Middle frontal gyrus (tissue), 1 donor: ENCODE data around the gene LUC7L2.
"Not testable (repeated sequence)": the region's sequence is repeated elsewhere in the genome, so short reads cannot be mapped to it uniquely, and the experiment has no call there.

Experiments
- DNase-seq: peaks from one replicate; pipeline ENCODE4 v3.0.0-alpha.2; 2015; ENCODE audit warnings: low spot score; ENCODE audit errors: extremely low spot score

LUC7L2 gene, protein sequence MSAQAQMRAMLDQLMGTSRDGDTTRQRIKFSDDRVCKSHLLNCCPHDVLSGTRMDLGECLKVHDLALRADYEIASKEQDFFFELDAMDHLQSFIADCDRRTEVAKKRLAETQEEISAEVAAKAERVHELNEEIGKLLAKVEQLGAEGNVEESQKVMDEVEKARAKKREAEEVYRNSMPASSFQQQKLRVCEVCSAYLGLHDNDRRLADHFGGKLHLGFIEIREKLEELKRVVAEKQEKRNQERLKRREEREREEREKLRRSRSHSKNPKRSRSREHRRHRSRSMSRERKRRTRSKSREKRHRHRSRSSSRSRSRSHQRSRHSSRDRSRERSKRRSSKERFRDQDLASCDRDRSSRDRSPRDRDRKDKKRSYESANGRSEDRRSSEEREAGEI

DNA sequence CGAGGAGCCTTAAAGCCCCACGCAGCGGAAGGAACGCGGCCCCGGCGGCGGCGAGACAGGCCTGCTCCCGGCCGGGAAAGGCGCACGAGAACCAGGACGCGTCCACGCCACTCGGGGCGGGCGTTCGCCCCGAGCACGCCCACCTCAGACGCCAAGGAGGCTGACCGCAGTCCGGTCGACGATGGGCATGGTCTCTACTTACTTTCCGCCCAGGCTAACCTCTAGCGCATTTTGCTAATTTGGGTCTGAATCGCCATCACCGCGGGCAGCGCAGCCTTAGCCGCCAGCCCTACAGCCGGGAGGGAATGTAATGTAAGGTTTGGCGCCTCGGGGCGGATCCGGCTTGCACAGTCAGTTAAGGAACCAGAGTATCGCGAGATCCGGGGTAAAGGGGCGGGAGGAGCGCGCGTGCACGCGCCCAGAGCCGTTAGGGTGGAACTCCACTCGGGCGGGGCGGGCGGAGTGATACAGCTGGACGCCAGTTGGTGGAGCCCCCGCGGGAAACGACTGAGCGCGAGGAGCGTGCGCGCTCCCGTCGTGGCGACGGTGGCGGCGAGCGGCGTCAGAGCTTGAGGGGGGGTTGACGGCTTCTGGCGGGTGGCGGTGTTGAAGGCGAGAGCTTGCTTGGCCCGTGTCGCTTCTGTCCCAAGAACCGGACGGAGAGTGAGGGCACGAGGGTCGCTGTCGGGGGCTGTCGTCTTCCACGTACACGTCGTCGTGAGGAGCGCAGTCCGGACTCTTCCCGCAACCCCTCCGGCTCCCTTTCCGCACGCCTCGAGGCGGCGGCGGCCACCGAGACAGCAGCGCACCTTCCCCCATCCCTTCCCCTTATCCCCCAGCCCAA lies at the start of gene LUC7L2:
Gene LUC7L2 (plus strand): TSS at position 529 of the 844 bp plus-strand sequence. CDS start 368 bp downstream, outside the sequence.
- DNase-seq: peak; percentile 99

DNA sequence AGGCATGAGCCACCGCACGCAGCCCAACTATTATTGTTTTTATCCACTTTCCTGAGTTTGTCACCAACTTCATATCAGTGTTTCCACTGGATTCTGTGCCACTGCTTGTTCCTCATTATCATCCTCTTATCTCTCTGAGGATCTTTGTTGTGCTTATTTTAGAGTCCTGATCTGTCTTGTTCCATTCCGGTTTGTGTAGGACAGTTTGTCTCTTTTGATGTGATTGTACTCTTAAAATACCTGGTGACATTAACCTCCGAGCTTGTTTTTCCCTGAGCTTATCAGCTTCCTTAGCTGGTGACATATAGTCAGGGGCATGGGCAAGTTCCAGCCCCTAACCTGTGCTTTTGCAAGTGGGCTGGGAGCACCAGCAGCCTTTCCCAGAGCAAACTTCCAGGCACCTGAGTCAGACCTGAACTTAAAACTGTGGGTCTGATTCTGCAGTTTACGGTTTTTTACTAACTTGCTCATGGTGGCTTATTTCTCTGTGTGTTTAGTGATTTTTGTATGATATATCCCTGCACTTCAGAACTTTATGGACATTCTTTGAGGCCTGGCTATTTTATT lies 41.7 kb upstream of the LUC7L2 start:
- DNase-seq: no peak

DNA sequence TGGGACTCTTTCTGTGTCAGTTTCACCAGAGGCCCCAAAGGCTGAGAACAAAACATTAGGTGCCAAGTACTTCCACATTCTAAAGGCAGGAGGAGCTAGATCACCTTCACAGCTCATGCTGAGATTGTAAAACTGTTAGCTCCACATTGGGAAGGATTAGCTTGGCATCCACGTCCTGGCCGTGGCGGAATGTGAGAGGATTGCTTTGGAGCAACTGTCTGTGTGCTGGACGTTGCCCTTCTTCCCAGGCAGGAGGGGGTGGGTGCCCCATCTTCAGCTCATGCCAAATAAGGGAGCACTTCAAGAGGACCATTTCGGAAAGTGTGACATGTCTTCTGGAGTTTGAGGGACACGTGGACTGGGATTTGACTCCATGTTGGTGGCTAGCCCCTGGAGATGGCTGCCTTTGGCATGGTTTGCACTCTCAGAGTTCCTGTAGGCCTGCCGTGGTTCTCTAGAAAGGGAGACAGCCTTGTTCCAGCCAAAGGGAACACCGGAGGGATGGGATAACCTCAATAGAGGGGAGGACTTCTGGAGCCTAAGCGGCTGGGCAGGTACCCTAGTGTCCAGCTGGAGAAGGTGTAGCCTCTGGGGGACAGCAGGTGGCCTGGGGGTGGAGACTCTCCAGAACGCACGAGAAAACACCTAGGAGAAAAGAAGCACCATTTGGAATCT lies 38.5 kb upstream of the LUC7L2 start:
- DNase-seq: no peak

DNA sequence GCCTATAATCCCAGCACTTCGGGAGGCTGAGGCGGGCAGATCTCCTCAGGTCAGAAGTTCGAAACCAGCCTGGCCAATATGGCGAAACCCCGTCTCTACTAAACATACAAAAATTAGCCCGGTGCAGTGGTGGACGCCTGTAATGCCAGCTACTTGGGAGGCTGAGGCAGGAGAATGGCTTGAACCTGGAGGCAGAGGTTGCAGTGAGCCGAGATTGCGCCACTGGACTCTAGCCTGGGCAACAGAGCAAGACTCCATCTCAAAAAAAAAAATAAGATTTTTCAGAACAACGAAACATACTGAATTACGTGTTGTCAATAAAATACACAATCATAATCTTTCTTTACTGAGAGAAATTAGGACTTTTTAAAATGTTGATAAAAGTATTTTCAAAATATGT lies 35.0 kb upstream of the LUC7L2 start:
- DNase-seq: not testable (repeated sequence)

DNA sequence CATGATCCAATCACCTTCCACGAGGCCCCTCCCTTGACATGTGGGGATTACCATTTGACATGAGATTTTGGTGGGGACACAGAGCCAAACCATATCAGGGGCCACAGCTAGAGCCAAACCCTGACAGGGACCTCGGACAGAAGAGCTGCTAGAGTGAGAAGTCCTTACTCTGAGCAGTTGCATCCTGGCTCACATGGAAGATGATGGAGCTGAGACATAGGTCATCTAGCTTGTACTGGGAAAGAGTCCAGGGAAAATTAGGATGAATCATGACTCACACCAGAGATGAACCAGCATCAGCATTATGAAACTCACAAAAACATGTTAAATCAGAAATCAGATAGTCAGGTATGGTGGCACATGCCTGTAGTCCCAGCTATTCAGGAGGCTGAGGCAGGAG lies 31.3 kb upstream of the LUC7L2 start:
- DNase-seq: no peak

DNA sequence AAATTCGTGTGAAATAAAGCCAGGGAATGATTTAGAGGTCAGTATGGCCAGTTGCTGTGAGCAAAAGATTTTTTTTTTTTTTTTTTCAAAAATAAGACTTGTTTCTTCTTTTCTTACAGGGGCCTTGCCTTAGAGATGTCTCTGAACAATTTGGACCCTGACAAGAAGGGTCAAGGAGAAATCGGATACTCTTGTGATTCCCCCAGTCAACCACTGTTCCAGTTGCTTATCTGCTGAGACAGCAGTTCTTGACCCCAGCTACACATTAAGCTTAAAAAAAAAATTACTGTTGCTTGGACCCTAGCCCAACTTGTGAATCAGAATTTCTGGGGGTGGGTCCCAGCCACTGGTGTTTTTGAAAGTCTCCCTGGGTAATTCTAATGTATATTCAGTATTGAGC lies 30.6 kb upstream of the LUC7L2 start:
- no peak for DNase-seq

DNA sequence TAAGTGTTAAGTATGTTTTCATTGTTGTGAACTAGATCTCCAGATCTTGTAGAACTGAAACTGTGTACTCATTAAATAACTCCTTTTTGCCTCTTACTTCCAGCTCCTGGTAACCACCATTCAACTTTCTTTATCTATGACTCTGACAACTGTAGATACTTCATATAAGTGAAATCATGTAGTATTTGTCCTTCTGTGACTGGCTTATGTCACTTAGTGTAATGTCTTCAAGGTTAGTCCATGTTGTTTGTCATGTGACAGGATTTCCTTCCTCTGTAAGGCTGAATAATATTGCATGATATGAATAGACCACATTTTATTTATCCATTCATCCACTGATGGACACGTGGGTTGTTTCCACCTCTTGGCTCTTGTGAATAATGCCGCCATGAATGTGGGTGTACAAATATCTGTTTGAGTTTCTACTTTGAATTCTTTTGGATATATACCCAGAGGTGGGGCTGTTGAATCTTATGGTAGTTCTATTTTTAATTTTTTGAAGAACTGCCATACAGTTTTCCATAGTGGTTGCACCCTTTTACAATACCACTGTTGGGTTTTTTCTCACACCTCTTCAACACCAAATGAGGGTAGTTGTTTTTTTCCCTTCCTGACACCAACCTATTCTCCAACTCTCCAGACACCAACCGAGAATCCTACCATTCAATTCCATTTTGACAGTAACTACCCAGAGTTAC lies 29.2 kb upstream of the LUC7L2 start:
- no peak for DNase-seq

DNA sequence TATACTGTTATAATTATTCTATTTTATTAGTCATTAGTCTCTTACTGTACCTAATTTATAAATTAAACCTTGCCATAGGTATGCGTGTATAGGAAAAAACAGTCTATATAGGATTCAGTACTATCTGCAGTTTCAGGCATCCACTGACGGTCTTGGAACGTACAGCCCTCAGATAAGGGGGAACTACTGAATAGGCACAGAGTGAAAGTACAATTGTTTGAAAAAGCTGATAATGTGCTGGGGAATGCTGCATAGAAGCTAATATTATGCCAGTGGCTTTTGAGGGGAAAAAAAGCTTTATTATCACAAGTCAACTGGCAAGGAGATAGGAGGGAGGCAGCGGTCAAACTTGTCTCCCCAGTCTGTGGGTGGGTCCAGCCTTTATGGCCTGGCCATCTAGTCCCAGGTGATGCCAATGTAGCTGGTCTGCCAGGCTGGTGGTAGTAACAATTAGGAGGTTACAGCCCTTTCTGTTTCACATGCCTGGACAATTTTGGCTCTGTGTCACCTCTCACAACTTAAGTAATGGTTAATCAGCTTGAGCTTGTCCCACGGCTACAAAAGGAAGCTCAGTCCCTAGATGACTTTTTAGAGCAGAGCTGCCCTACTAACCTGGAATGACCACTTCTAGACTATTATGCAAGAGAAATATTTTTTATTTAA lies 26.9 kb upstream of the LUC7L2 start:
- DNase-seq: no peak

DNA sequence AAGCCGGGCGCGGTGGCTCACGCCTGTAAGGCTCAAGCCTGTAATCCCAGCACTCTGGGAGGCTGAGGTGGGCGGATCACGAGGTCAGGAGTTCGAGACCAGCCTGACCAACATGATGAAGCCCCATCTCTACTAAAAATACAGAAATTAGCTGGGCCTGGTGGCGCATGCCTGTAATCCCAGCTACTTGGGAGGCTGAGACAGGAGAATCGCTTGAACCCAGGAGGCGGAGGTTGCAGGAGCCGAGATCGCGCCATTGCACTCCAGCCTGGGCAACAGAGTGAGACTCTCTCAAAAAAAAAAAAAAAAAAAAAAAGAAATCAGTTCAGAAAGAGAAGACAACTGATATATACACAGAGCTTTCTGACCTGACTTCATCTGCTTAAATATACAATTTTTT lies 26.3 kb upstream of the LUC7L2 start:
- not testable (repeated sequence) for DNase-seq

DNA sequence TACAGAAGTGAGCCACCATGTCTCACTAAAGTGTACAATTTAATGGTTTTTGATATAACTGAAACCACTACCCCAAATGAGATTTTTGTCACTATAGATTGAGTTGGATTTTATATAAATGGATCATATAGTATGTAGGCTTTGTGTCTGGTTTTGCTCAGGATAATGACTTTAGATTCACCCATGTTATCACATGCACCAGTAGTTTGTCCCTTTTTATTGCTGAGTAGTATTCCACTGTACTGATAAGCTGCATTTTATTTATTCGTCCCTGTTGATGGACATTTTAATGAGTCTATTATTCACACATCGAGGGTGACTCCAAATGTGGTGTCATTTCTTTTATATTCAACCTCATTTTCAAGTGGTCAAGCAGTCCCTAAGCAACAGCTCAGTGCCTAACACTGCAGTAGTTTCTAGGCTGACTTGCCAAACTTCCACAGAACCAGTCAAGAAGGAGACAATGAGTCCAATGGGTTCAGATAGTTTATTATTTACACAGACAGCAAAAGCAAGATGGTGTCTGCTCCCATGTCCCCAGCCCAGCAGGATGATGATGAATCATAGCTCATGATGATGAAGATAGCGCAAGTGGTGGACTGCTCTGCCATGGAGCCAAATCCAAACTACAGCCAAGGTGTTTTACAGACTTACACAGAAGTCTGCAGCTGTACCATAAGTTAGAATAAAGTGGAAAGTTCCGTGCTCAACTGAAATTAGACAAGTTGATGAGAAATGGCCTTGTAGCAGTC lies 25.1 kb upstream of the LUC7L2 start:
- no peak for DNase-seq

DNA sequence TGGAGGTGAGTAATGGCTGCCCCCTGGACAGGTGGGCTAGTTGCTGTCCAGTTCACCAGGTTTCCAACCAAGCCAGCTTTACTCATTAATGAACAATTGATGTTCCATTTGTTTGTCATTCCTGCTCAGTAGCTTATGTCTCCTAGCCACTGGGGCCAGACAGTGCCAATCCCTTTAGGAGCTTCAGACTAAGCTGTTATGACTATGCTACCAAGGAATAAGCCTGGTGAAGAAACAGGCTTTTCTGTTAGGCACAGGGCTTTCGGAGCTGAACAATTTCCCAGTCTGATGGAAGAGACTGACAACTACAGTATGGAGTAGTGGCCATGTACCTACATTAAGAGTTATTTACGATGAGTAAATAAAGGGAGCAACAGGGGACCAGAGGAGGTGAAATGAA lies 20.7 kb upstream of the LUC7L2 start:
- DNase-seq: no peak

DNA sequence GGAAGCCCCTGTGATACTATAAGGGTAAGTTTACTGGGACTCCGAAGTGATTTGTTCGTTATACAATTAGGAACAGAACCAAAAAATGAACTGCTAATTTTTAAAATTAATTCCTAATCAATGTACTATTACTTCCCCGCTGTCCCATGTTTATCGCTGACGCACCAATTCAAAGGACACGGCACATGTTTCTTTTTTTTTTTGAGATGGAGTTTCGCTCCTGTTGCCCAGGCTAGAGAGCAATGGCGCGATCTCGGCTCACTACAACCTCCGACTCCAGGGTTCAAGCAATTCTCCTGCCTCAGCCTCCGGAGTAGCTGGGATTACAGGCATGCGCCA lies 20.0 kb upstream of the LUC7L2 start:
- no peak for DNase-seq

DNA sequence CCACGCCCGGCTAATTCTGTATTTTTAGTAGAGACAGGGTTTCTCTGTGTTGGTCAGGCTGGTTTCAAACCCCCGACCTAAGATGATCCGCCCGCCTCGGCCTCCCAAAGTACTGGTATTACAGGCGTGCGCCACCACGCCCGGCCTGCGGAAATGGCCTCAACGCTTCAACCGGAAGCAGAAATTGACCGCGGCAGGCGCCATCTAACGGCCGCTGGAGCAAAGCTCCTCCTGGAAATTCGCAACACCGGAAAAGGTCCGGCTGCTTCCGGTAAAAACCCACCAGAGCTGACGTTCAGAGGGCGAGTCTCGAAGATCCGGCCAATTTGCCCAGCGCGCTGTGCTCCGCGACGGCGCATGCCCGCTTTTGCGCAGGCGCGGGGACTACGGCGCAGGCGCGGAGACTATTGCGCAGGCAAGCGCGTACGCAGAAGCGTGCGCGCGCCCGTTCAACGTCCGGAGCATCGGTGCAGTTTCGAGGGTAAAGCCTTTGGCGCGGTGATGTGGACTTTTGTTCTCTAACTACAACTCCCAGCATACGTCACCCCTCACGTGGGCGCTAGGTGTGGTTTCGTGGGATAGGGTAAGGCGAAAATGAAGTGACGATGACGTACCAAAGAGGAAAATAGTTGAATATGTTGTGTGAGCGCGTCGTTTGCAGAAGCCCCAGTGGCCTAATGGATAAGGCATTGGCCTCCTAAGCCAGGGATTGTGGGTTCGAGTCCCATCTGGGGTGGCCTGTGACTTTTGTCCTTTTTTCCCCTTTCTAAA lies 19.5 kb upstream of the LUC7L2 start:
- peak; percentile 97 for DNase-seq

DNA sequence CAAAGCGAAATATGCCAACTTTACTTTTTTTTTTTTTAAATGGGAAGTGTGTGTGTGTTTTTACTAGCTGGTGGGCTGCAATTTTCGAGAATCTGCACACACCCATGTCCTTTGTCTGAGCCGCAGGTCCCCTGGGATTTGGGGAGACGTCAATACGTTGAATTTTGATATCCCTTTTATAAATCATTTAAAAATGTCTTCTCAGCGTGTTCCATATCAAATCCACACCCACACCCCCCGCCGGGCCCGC lies 19.0 kb upstream of the LUC7L2 start:
- no peak for DNase-seq

DNA sequence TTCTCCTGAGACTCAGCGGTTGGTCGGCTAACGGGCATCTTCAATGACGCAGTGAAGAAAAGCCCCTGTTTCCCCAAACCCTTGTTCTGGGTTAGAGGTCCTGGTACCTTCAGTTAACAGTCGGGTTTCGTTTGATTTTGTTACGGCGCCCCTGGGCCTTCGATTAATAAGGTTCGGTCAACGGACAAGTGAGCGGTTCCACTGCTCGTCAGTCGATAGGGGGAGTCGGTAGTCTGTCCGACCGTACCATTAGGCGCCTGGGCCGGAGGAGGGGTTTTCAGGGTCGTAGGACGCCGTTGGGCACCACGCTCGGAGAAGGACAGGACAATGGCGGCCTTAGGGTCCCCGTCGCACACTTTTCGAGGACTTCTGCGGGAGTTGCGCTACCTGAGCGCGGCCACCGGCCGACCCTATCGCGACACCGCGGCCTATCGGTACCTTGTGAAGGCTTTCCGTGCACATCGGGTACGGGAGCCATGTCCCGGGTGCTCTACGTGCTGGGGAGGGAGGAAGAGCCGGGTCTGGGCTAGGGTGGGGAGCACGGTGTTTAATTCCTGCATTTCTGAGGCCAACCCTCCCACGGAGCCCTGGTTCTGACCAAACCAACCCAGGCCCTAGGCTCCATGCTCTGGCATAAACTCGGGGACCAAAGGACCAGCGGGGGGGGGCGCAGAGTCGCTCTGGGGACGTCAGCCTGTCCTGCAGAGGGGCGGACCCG lies 18.5 kb upstream of the LUC7L2 start, which contains the start of gene FMC1:
Gene FMC1 (plus strand): TSS at position 280 of the 718 bp plus-strand sequence. CDS start 48 bp downstream, at position 328.
- DNase-seq: peak; percentile 83

DNA sequence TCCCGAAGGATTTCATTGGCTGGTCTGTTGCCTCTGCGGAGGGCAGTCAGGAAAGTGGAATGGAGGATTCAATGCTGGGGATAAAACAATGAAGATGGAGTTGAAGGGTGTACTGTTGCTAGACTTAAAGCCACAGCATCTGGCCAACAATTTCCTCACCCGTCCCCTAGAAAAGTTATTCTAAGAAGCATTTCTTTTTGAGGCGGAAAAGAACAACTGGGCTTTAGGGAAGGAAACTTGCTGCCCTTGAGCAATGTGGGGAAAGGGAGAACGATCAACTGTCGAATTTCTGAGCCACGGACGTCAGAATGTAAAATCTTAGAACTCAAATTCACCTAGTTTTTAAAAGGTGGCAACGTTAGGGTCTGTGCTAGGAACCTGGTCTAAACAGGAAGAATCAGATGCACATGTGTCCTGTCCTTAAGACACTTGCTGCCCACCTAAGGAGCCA lies 17.9 kb upstream of the LUC7L2 start:
- DNase-seq: no peak

DNA sequence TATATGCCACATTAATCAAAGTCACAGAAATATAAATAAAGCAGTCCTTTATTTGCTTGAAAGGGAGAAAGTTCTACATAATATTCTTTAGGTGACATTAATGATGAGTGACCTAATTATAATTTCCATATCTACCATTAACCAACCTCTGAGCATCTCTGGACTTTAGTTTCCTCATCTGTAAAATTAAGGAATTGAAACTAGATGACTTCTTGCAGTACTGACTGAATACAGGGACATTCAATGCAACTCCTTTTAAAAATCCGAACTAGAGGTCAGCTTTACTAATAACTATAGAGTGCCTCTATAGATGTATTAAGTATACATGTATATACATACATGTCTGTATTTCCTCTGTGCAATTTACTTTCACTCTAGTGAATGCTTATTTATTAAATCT lies 14.7 kb upstream of the LUC7L2 start:
- no peak for DNase-seq

DNA sequence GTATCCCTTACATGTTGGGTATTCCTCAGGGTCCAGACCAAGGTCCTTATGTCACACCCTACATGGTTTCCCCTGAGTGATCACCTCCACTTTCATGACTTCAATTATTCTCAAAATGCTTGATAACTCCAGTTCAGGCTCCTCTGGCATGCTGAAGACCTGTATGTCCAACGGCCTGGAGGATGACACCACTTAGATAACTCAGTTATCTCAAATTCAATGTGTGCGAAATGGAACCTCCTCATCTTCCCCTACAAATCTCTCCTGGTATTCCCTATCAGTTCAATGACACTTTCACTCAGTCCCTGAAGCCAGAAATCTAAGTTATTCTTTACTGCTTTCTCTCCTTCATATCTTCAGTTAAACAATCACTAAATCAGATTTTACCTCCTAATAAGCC lies 8.7 kb upstream of the LUC7L2 start:
- DNase-seq: no peak

DNA sequence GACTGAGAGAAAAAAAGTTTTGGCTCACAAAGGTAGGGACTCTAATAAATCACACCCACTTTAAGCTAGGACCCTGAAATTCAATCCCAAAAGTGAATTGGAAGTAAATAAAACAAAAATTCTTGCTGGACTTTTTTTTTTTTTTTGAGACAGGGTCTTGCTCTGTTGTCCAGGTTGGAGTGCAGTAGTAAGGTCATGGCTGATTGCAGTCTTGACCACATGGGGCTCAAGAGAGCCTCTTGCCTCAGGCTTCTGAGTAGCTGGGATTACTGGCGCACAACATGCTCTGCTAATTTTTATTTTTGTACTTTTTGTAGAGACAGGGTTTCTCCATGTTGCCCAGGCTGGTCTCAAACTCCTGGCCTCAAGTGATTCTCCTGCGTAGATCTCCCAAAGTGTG lies 5.0 kb upstream of the LUC7L2 start:
- no peak for DNase-seq
